Activated T-cell treated with anti-CD3 and anti-CD28 coated beads, Interleukin-2, amount 50 U/mL, for 72 hours (primary cell): Measurements from ENCODE around the gene AGBL4. TPM values are rescaled to one million over a fixed set of nuclear protein-coding genes. Genes with fewer than 3 reads are reported as not detected.

ENCODE experiments used
- ATAC-seq, 2 donors: fragments of 150-1000 bp; cut with Tn5 transposase; replicated peaks in 1 of 2; 2 replicates each; pipeline ENCODE4 v1.10.0; 2021; ENCODE audit warnings: moderate library complexity in 2 of 2, mild to moderate bottlenecking in 1 of 2
- DNase-seq, 2 donors: peaks; one replicate each; pipeline ENCODE4 v3.0.0; 2021 to 2022; ENCODE audit warnings: mixed read lengths in 1 of 2
- H3K27ac Mint-ChIP-seq: one replicate; pipeline ENCODE4 v1.8.0; 2022; ENCODE audit warnings: mild to moderate bottlenecking, moderate library complexity, mixed read lengths
- H3K27me3 Mint-ChIP-seq: one replicate; pipeline ENCODE4 v1.8.0; 2022; ENCODE audit warnings: low read depth, mixed read lengths
- H3K36me3 Mint-ChIP-seq, 2 donors: one replicate each; pipeline ENCODE4 v1.8.0; 2022; ENCODE audit warnings: mixed read lengths in 2 of 2, mild to moderate bottlenecking in 1 of 2; ENCODE audit not compliant: insufficient read depth in 2 of 2
- H3K4me1 Mint-ChIP-seq: one replicate; pipeline ENCODE4 v1.8.0; 2022; ENCODE audit warnings: low read depth, mixed read lengths
- H3K4me3 Mint-ChIP-seq, 2 donors: one replicate each; pipeline ENCODE4 v1.8.0; 2022; ENCODE audit warnings: mild to moderate bottlenecking in 2 of 2, mixed read lengths in 2 of 2, moderate library complexity in 2 of 2
- H3K9me3 Mint-ChIP-seq, 2 donors: one replicate each; pipeline ENCODE4 v1.8.0; 2022; ENCODE audit warnings: mixed read lengths in 2 of 2
- total RNA-seq, 2 donors: library from RNA; stranded (reverse); gene quantifications; one replicate each; pipeline ENCODE4 v1.2.3, GENCODE V29; 2022

AGBL4 gene
- total RNA-seq, 2 donors from 2014 or later, result not detected

- ATAC-seq (no peak), DNase-seq (no peak)
- no peaks in the 10 kb centered on the region for H3K36me3 Mint-ChIP-seq
- H3K27me3 Mint-ChIP-seq, result peaks cover 16% of the 10 kb centered on the region
- H3K9me3 Mint-ChIP-seq, result no peaks in the 10 kb centered on the region
- no peaks in the 10 kb centered on the region for H3K4me1 Mint-ChIP-seq
- no peak overlapping the region for H3K27ac Mint-ChIP-seq
- H3K4me3 Mint-ChIP-seq, result no peak overlapping the region
Measured at GRCh38 chr1:48555271-48555670, 1468.5 kb downstream of the AGBL4 start.

- Mint-ChIP-seq H3K27me3 (peaks cover 9% of the 10 kb centered on the region), H3K4me1 (no peaks in the 10 kb centered on the region), H3K36me3 (no peaks in the 10 kb centered on the region), H3K4me3 (no peak overlapping the region), H3K9me3 (no peaks in the 10 kb centered on the region), H3K27ac (no peak overlapping the region)
- DNase-seq (no peak), ATAC-seq (no peak)
Measured at GRCh38 chr1:48552903-48553606, 1470.7 kb downstream of the AGBL4 start.

- Mint-ChIP-seq H3K27ac (no peak overlapping the region), H3K4me1 (no peaks in the 10 kb centered on the region)
- no peak for DNase-seq
Measured at GRCh38 chr1:48552420-48552819, 1471.3 kb downstream of the AGBL4 start.

GRCh38 chr1:48548985-48549384, 1474.8 kb downstream of the AGBL4 start:
- H3K36me3 Mint-ChIP-seq, result no peaks in the 10 kb centered on the region
- H3K27me3 Mint-ChIP-seq, result peaks cover 25% of the 10 kb centered on the region
- no peak overlapping the region for H3K27ac Mint-ChIP-seq
- H3K4me3 Mint-ChIP-seq, result no peak overlapping the region
- DNase-seq (no peak), ATAC-seq (no peak)
- no peaks in the 10 kb centered on the region for H3K9me3 Mint-ChIP-seq
- H3K4me1 Mint-ChIP-seq, result no peaks in the 10 kb centered on the region

More at GRCh38 chr1:48552420-48552819, 1471.3 kb downstream of the AGBL4 start:
- Mint-ChIP-seq H3K4me3 (no peak overlapping the region), H3K27me3 (peaks cover 10% of the 10 kb centered on the region), H3K9me3 (no peaks in the 10 kb centered on the region), H3K36me3 (no peaks in the 10 kb centered on the region)
- ATAC-seq, result no peak

GRCh38 chr1:48547561-48548220, 1476.1 kb downstream of the AGBL4 start:
- no peak for ATAC-seq

GRCh38 chr1:48543854-48544253, 1479.9 kb downstream of the AGBL4 start:
- Mint-ChIP-seq H3K36me3 (no peaks in the 10 kb centered on the region), H3K4me3 (no peak overlapping the region), H3K27ac (no peak overlapping the region), H3K27me3 (peaks cover 38% of the 10 kb centered on the region), H3K9me3 (no peaks in the 10 kb centered on the region), H3K4me1 (no peaks in the 10 kb centered on the region)
- no peak for DNase-seq
- ATAC-seq, result no peak

More at GRCh38 chr1:48547561-48548220, 1476.1 kb downstream of the AGBL4 start:
- H3K27me3 Mint-ChIP-seq, result peaks cover 29% of the 10 kb centered on the region
- no peaks in the 10 kb centered on the region for H3K9me3 Mint-ChIP-seq
- no peak for DNase-seq
- H3K27ac Mint-ChIP-seq, result no peak overlapping the region
- H3K36me3 Mint-ChIP-seq, result no peaks in the 10 kb centered on the region
- no peak overlapping the region for H3K4me3 Mint-ChIP-seq
- no peaks in the 10 kb centered on the region for H3K4me1 Mint-ChIP-seq

- no peak for ATAC-seq
Measured at GRCh38 chr1:48540587-48540986, 1483.2 kb downstream of the AGBL4 start.

GRCh38 chr1:48536477-48536876, 1487.3 kb downstream of the AGBL4 start:
- Mint-ChIP-seq H3K9me3 (no peaks in the 10 kb centered on the region), H3K4me3 (no peak overlapping the region), H3K27me3 (peaks cover 46% of the 10 kb centered on the region), H3K4me1 (no peaks in the 10 kb centered on the region), H3K27ac (no peak overlapping the region), H3K36me3 (no peaks in the 10 kb centered on the region)
- no peak for DNase-seq
- ATAC-seq, result no peak

More at GRCh38 chr1:48540587-48540986, 1483.2 kb downstream of the AGBL4 start:
- no peak for DNase-seq
- Mint-ChIP-seq H3K27ac (no peak overlapping the region), H3K4me1 (no peaks in the 10 kb centered on the region), H3K4me3 (no peak overlapping the region), H3K36me3 (no peaks in the 10 kb centered on the region), H3K27me3 (peaks cover 33% of the 10 kb centered on the region), H3K9me3 (no peaks in the 10 kb centered on the region)

GRCh38 chr1:48532976-48533375, 1490.8 kb downstream of the AGBL4 start:
- no peak overlapping the region for H3K27ac Mint-ChIP-seq
- no peaks in the 10 kb centered on the region for H3K9me3 Mint-ChIP-seq
- H3K27me3 Mint-ChIP-seq, result peaks cover 42% of the 10 kb centered on the region

GRCh38 chr1:48530727-48531351, 1492.9 kb downstream of the AGBL4 start:
- Mint-ChIP-seq H3K4me1 (no peaks in the 10 kb centered on the region), H3K27me3 (peaks cover 39% of the 10 kb centered on the region), H3K27ac (no peak overlapping the region), H3K9me3 (no peaks in the 10 kb centered on the region), H3K36me3 (no peaks in the 10 kb centered on the region), H3K4me3 (no peak overlapping the region)
- peak; percentile 55 to 62 for DNase-seq
- peak; percentile 40 to 42 for ATAC-seq

More at GRCh38 chr1:48532976-48533375, 1490.8 kb downstream of the AGBL4 start:
- H3K4me3 Mint-ChIP-seq, result no peak overlapping the region
- no peaks in the 10 kb centered on the region for H3K4me1 Mint-ChIP-seq
- no peaks in the 10 kb centered on the region for H3K36me3 Mint-ChIP-seq
- ATAC-seq (no peak), DNase-seq (no peak)

- DNase-seq (no peak), ATAC-seq (no peak)
- Mint-ChIP-seq H3K36me3 (no peaks in the 10 kb centered on the region), H3K9me3 (no peaks in the 10 kb centered on the region), H3K27me3 (peaks cover 17% of the 10 kb centered on the region), H3K27ac (no peak overlapping the region), H3K4me3 (no peak overlapping the region), H3K4me1 (no peaks in the 10 kb centered on the region)
Measured at GRCh38 chr1:48527051-48527450, 1496.7 kb downstream of the AGBL4 start.

GRCh38 chr1:48526008-48526710, 1497.6 kb downstream of the AGBL4 start:
- no peaks in the 10 kb centered on the region for H3K36me3 Mint-ChIP-seq
- H3K27ac Mint-ChIP-seq, result no peak overlapping the region
- no peak overlapping the region for H3K4me3 Mint-ChIP-seq
- H3K27me3 Mint-ChIP-seq, result peaks cover 19% of the 10 kb centered on the region
- DNase-seq (no peak), ATAC-seq (no peak)
- H3K4me1 Mint-ChIP-seq, result no peaks in the 10 kb centered on the region
- no peaks in the 10 kb centered on the region for H3K9me3 Mint-ChIP-seq
